Fibroblast of the aortic adventitia (primary cell): ENCODE measurements around the gene ADAMTS10. TPM values are rescaled to one million over a fixed set of nuclear protein-coding genes. Genes with fewer than 3 reads are reported as not detected.

Source experiments
- DNase-seq: peaks from one replicate; pipeline ENCODE4 v3.0.0-alpha.2; 2010; ENCODE audit warnings: low read depth
- H3K4me3 ChIP-seq: 2 replicates; pipeline ENCODE4 v1.5.1; 2011; ENCODE audit warnings: low read depth, mild to moderate bottlenecking, control low read depth, low read length, moderate library complexity
- total RNA-seq: library from RNA; depleted of rRNA; stranded (reverse); fragments of >200 nt; gene quantifications from 2 replicates; pipeline ENCODE4 v1.2.3, GENCODE V29; 2012; ENCODE audit warnings: low replicate concordance
- TF ChIP-seq, protein P1 (sequence below): IDR thresholded peaks from 2 replicates; pipeline ENCODE4 v1.5.1; 2011; ENCODE audit warnings: mild to moderate bottlenecking, low read length, control low read depth, inconsistent platforms; ENCODE audit not compliant: insufficient read depth

Gene ADAMTS10
- total RNA-seq, 1 donor, result 15.8 TPM

DNA sequence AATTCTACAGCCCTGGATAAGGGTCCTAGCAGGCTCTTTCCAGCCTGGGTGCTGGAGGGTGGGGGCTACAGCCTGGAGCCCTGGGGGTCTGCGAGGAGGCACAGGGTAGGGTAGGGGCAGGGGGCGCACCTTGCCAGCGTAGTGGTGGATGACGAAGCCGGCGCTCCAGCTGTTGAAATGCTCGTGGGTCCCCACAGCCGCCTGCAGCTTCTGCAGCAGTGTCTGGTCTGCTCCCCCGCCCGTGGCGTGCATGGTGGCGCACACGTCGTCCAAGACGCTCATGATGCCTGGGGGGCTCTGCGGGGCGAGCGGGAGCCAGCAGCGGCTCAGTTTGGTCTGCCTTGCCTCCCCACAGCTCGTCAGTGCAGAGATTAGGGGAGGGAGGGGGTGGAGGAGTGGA lies 66.3 kb downstream of the ADAMTS10 start:
- TF ChIP-seq, protein P1, sequence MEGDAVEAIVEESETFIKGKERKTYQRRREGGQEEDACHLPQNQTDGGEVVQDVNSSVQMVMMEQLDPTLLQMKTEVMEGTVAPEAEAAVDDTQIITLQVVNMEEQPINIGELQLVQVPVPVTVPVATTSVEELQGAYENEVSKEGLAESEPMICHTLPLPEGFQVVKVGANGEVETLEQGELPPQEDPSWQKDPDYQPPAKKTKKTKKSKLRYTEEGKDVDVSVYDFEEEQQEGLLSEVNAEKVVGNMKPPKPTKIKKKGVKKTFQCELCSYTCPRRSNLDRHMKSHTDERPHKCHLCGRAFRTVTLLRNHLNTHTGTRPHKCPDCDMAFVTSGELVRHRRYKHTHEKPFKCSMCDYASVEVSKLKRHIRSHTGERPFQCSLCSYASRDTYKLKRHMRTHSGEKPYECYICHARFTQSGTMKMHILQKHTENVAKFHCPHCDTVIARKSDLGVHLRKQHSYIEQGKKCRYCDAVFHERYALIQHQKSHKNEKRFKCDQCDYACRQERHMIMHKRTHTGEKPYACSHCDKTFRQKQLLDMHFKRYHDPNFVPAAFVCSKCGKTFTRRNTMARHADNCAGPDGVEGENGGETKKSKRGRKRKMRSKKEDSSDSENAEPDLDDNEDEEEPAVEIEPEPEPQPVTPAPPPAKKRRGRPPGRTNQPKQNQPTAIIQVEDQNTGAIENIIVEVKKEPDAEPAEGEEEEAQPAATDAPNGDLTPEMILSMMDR, result no peak
- H3K4me3 ChIP-seq, result no peak overlapping the region
- DNase-seq, result no peak

DNA sequence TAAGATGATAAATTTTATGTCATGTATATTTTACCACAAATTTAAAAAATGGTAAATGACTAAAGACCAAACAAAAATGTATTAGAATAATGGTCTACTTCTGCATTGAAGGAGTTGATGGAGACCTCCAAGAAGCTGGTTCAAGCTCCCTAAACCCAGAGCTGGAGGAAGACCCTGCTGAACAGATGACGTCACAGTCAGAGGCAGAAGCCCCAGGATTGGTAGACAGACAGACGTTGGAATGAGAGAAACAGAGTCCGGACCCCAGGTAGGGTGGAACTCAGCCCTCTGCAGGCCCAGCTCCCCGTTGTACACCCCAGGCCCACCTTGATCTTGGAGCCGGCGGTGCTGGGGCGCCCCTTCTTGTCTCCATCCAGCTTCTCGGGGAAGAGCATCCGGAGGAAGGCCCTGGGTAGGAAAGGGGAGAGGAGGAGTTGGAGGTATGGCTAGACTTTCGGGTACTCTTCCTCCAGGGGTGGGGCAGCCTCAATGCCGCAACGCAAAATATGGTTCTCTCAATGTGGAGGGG lies 70.8 kb downstream of the ADAMTS10 start:
- no peak for DNase-seq
- TF ChIP-seq, protein P1, result no peak
- no peak overlapping the region for H3K4me3 ChIP-seq

DNA sequence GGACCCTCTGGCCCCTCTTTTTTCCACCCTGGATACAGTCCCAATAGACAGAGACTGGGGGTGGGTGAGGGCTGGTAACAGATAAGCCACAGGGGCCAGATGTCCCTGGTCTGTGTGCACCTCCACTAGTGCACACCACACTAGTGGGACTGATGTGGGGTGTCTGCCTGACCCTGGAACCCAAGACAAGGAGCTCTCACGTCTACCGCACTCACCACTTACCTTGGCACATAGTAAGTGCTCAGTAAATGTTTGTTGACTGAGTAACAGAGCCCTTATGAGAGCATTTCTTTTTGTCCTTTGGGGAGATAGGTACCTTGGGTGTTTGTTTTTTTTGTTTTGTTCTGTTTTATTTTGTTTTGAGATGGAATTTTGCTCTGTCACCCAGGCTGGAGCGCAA lies 73.4 kb downstream of the ADAMTS10 start:
- no peak for DNase-seq
- TF ChIP-seq, protein P1, result no peak
- no peak overlapping the region for H3K4me3 ChIP-seq

DNA sequence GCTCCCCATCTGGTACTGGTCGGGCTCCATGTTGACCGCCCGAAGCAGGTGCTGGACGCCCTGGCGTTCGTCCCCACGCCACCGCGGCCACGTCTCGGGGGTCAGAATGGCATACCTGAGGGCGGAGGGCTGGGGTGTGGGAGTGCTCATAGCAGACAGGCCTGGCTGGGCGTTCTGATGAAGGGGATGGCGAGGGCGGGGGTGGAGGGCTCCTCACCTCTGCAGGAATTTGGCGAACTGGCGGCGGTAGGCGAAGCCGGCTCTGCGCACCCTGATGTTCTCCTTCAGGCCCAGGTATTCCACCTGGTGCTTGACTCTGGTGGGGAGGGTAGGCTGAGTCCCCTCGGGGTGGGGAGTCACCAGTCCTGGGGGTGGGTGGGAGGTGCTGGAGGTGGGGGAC lies 74.2 kb downstream of the ADAMTS10 start:
- TF ChIP-seq, protein P1, result no peak

DNA sequence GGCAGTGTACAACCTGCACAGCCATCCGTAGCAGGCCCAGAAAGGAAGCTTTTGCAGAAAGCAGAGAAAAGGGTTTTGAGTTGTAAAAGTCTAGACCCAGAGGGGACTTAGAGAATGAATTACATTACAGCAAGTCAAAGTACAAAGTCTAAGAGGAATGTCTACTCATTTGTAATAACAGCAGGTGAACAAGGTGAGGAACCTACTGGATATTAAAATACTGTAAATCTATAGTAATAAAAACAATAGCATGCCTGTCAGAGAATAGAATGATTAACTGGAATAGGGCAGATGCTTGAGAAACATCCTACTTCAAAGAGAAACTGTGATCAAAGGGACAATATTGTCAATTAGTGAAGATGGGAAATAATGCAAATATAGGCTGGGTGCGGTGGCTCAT lies 78.3 kb downstream of the ADAMTS10 start:
- no peak for DNase-seq
- H3K4me3 ChIP-seq, result no peak overlapping the region
- TF ChIP-seq, protein P1, result no peak

More for the DNA sequence above, 74.2 kb downstream of the ADAMTS10 start:
- no peak for DNase-seq
- no peak overlapping the region for H3K4me3 ChIP-seq

DNA sequence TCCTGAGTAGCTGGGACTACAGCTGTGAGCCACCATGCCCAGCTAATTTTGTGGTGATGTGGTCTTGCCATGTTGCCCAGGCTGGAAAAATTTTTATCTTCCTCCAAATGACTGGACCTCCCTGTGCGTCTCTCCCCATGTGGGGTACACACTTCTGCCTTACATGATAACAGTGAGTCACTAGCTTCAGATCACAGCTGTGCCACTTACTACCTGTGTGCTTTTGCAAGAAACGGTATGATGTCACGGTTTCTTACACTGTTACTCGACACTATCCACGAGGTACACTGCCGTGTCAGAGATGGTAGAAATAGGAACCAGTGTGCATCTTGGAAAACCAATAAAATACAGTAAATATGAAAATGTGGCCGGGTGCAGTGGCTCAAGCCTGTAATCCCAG lies 79.0 kb downstream of the ADAMTS10 start:
- H3K4me3 ChIP-seq, result no peak overlapping the region
- TF ChIP-seq, protein P1, result no peak
- no peak for DNase-seq

Other genes starting within 250 kb of the ADAMTS10 start
- gene ANGPTL4, start 246.6 kb downstream of the ADAMTS10 start, total RNA-seq, result 4.4 and 22.8 TPM in 2 replicates
- 6.3 and 15.7 TPM in 2 replicates for gene RAB11B, start 220.4 kb downstream of the ADAMTS10 start, total RNA-seq
- 11.1 and 68.2 TPM in 2 replicates for gene MARCHF2, start 197.4 kb downstream of the ADAMTS10 start, total RNA-seq
- 41.8 and 53.6 TPM in 2 replicates for gene HNRNPM, start 165.7 kb downstream of the ADAMTS10 start, total RNA-seq
- not detected in 2 replicates for gene PRAM1, start 108.1 kb downstream of the ADAMTS10 start, total RNA-seq
- 4.4 and 6.4 TPM in 2 replicates for gene ZNF414, start 96.5 kb downstream of the ADAMTS10 start, total RNA-seq
- 0.09 and 0.41 TPM in 2 replicates for gene MYO1F, start 33.3 kb downstream of the ADAMTS10 start, total RNA-seq
- gene NFILZ, start 19.9 kb upstream of the ADAMTS10 start, total RNA-seq, result not detected in 2 replicates
- not detected in 2 replicates for gene ACTL9, start 88.1 kb upstream of the ADAMTS10 start, total RNA-seq
- not detected in 2 replicates for gene OR2Z1, start 110.9 kb upstream of the ADAMTS10 start, total RNA-seq
- gene ZNF558, start 221.6 kb upstream of the ADAMTS10 start, total RNA-seq, result 17.9 and 25.3 TPM in 2 replicates
- not detected in 2 replicates for gene MBD3L1, start 221.7 kb upstream of the ADAMTS10 start, total RNA-seq